GM23338 (cell line): ENCODE data around the gene KIRREL3.

ENCODE experiments used
- CTCF ChIP-seq, 2 experiments: fragments of 200-600 bp in 1 of 2; sonication (generic) in 1 of 2; conservative IDR thresholded peaks; 2 replicates each; pipeline versions ENCODE4 v1.5.1 to v1.6.1; 2016 to 2017; ENCODE audit warnings: antibody characterized with exemption in 2 of 2, low read depth in 2 of 2, mild to moderate bottlenecking in 2 of 2, moderate library complexity in 1 of 2
- EZH2phosphoT487 ChIP-seq: fragments of 200-600 bp; sonication (generic); IDR thresholded peaks from one replicate; pipeline ENCODE4 v1.8.1; 2018; ENCODE audit warnings: antibody characterized with exemption; ENCODE audit not compliant: unreplicated experiment
- POLR2AphosphoS5 ChIP-seq: IDR thresholded peaks from 2 replicates; pipeline ENCODE4 v1.6.1; 2016; ENCODE audit warnings: antibody characterized with exemption, low read depth
- REST ChIP-seq: IDR thresholded peaks from one replicate; pipeline ENCODE4 v1.6.1; 2018; ENCODE audit warnings: antibody characterized with exemption; ENCODE audit not compliant: unreplicated experiment

- no peak for TF ChIP-seq CTCF (conservative IDR thresholded peaks at IDR 0.05; ENCODE audit: low read depth in 2 of 2)
- no peak for TF ChIP-seq POLR2AphosphoS5
- TF ChIP-seq EZH2phosphoT487: no peak
- TF ChIP-seq REST: no peak
These were observed 76.1 kb downstream of the KIRREL3 start for GRCh38 chr11:126924376-126925040.
